Activated T-cell treated with anti-CD3 and anti-CD28 coated beads for 24 hours (primary cell): ENCODE results near the gene ALK.

Experiments
- DNase-seq: peaks from one replicate; pipeline ENCODE4 v3.0.0-alpha.2; 2020; ENCODE audit warnings: low read depth

The ALK gene

GRCh38 chr2:29222381-29223179 lies 698.8 kb downstream of the ALK start:
- DNase-seq: no peak

- DNase-seq: no peak
Observed at GRCh38 chr2:29220506-29221270, 700.7 kb downstream of the ALK start.

- DNase-seq: no peak
Observed at GRCh38 chr2:29219374-29219773, 702.0 kb downstream of the ALK start.

DNA sequence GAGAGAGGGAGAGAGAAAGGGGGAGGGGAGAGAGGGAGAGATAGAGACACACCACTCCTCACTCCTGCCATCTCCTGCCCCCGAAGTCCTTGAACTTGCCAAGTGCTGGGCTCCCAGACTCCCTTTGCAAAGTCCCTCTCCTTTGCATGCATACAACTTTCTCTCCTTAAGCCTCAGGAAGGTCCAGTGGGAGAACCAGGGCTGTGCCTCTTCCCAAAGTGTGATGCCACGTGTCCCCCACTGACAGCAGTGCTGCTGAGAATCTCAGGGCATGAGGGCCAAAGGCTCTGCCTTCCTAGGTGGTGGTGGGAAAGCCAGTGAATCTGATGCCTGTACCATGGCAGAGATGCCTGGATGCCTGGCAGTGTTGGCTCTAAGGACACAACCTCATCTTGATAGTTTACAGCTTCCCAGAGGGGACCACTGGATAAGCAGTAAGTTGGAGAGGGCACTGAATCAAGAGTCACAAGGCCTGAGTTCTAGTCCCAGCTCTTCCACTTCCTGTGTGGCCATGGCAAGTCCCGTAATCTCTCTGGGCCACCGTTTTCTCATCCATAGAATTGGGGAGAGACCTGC lies 702.7 kb downstream of the ALK start:
- DNase-seq: no peak

DNA sequence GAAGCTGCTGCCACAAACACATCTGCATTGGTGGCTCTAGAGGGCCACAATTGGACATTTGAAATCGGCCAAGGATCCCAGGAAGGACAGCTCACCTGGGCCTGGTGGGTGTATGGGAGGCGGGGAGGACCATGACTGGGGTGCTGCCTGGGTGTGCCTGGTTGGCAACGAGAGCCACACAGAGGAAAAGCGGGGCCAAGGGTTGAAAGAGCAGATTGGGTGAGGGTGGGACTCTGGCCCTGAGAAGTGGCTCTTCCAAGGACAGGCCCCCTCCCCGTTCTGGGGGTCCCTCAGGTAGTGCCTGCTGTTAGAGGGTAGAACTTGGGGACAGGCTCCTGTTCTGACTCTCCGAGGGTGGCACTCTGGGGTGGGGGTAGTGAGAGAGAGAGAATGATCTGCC lies 703.3 kb downstream of the ALK start:
- no peak for DNase-seq

DNA sequence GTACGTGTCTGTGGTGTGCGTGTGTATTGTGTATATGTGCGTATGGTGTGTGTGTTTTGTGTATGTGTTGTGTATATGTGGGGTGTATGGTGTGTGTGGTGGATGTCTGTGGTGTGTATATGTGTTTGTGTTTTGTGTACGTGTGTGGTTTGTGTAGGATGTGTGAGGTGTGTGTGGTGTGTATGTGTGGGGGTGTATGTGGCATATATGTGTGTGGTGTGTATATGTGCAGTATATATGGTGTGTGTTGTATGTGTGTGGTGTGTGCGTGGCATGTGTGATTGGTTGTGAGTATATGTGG lies 704.8 kb downstream of the ALK start:
- no peak for DNase-seq

DNA sequence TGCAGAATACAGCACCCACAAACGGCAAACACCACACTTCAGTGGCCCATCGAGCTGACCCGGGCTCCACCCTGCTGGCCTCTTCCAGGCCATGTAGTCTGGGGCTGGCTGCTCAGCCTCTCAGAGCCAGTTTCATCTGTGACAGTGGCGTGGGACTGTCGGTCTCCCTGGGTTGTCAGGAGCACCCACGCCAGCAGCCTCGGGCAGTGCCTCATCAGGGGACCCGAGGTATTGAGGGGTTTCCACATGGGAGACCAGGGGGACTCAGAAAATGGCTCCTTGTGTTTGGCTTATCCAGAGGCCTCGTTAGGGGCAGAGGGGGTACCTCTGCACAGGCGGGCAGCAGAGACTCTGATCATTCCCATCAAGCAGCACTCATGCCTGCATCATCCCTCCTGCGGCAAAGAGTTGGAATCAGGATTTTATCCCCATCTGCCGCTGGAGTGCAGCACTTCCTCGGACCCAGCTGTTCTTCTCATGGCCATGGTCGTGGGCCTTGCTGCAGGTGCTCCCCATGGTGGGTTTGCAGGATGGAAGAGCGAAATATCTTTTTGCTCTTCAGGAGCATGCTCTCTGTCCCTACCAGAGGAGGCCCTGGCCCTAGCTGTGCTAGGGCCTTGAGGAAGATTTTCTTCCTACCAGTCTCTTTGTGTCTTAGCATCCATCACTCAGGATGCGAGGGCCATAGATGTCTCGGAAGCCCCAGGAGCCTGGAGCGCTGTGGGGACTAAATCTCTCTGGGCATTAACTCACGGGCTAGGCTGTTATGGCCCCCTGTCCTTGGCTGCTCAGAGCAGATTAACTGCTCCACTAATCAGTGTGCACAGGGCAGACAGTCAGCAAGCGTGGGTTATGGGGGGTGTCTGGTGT lies 705.4 kb downstream of the ALK start:
- no peak for DNase-seq

DNA sequence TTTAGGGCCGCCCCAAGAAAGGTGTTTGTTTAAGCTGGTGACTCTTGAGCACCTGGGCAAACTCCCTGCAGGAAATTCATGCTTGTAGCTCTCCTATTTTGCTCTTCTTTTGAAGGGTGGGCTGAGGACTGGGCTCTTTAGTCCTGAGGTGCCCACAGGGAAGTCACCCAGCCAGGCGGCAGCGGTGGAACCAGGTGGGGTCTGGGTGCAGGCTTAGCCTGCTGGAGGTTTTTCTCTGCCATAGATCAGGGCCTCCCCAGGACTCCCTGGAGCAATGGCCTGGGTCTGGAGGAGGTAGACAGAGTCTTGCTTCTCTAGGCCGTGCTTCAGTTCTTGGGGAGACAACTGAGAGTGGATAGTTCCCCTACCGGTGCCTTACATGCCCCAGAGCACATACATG lies 706.3 kb downstream of the ALK start:
- DNase-seq: no peak

DNA sequence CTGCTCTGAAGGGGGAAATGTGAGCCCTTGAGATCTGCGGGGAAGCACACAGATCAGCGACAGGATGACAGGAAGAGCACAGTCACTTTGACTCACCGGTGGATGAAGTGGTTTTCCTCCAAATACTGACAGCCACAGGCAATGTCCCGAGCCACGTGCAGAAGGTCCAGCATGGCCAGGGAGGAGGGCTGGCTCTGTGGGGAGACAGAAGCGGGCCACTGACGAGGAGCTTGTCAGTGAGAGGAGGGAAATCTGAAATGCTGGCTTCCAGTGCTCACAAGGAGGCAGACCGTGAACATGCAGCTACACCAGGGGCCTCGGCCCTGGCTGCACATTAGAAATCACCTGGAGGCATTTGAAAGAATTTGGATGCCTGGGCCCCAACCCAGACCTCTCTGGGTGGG lies 707.5 kb downstream of the ALK start:
- DNase-seq: no peak

DNA sequence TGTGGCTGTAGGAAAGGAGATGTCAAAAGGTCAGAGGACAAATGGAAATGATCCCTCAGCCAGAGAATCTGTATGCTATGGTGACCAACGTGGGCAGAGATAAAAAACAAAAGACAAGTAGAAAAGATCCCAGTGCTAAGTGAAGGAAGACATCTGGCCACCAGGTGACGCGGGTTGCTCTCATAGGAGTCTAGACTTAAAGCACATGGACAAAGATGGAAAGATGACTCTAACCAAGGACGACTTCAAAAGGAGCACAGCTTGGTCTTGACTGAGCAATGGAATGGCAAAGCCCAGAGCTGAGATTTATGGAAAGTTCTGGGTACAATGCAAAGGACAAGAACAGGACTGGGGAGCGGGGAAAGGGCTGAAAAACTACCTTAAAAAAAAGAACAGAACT lies 709.4 kb downstream of the ALK start:
- no peak for DNase-seq

DNA sequence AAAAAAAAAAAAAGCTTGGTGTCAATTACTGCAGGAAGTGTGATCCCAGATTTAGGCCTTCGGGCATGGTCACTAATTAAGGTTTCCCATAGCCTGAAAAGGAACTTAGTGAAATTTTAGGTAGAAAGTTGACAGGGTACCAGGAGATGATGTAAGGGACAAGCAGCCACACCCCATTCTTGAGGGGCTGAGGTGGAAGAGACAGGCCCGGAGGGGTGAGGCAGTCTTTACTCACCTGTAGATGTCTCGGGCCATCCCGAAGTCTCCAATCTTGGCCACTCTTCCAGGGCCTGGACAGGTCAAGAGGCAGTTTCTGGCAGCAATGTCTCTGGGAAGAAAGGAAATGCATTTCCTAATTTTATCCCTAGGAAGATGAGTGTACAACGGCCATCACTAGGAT lies 711.8 kb downstream of the ALK start:
- DNase-seq: no peak

GRCh38 chr2:29207352-29208148 lies 713.8 kb downstream of the ALK start:
- no peak for DNase-seq

GRCh38 chr2:29206941-29207340 lies 714.4 kb downstream of the ALK start:
- DNase-seq: no peak

DNA sequence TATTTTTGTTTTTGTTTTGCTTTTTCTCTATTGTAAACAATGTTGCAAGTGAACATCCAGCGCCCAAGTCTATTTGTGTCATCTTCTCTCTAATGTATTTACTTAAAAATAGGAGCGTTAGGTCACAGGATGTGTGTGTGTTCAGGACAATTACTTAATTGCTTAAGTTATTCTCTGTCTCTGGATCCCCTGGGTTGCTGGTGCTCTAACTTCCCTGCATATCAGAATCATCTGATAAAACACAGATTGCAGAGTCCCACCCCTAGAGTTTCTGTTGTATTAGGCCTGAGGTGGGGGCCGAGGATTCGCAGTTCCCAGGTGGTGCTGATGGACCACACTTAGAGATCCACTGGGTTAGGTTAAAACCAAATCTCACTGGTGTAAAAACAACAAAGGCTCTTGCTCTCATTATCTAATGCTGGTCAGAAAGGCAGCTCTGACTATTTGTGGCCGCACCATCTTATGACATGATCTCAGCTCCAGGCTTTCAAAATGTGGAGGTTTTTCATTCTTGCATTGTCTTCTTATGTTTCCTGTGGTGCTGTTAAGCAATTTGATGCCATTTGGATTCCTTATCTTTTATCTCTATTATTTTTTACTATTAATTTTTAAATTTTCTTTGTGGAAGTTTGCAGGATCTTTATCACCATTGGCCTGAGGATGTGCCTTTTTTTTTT lies 718.4 kb downstream of the ALK start:
- DNase-seq: no peak

GRCh38 chr2:29201979-29202378 lies 719.4 kb downstream of the ALK start:
- no peak for DNase-seq

DNA sequence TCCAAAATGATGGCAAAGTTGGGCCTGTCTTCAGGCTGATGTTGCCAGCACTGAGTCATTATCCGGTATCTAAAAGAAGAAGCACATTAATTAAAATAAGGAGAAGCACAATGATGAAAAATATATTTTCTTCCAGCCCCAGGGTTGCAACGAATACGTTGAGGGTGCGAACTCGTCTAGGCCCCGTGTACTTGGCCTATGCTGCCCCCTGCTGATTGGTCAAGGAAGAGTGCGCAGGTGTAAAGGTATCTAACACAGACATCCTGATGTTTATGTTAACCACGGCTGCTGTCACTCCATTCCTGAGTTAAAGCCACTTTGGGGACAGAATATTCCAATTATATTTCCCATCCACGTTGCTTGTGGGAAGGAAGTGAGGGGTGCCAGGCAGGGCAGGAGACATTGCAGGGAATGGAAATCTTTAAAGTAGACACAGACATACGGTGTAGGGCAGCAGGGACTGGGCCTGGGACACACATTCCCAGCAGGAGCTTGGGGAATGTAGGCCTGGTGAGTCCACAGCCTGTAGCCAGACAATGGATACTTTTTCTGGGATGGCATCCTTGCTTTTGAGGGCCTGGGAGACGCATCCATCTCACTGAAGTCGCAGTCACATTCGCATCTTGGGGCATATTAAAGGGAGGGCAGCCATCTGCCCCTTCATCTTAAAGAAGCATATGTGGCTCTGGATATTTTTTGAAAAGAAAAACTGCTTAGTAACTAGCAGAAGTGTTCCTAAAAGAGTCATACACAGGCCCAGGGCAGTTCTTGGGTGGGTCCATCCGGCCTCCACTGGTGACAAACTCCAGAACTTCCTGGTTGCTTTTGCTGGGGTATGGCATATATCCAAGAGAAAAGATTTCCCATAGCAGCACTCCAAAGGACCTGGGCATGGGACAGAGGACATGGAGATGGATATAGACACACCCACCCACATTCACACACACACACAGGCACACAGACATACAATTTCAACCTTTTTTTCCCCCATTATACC lies 724.3 kb downstream of the ALK start:
- DNase-seq: peak; percentile 73

- no peak for DNase-seq
Observed at GRCh38 chr2:29195796-29196195, 725.6 kb downstream of the ALK start.

- DNase-seq: no peak
Observed at GRCh38 chr2:29193681-29194080, 727.7 kb downstream of the ALK start.

DNA sequence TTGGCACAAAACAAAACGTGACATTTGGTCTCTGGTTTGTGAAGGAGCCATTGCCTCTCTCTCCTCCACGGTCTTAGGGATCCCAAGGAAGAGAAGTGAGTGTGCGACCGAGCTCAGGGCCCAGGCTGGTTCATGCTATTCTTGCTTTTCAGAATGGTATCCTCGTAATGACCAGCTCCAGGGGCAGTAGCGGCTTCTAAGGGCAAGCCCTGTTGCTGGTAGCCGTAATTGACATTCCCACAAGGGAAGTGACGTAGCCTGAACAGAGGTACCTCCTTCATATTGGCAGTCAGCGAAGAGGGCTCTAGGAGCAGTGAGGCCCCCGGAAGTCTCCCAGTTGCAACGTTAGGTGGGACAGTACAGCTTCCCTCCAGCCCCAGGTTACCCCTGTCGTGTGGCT lies 728.3 kb downstream of the ALK start:
- DNase-seq: no peak

GRCh38 chr2:29192526-29192925 lies 728.9 kb downstream of the ALK start:
- DNase-seq: no peak
